DND-41 (cell line): ENCODE data around the gene LHFPL2.

Source experiments
- EZH2 ChIP-seq: IDR thresholded peaks from 3 replicates; pipeline ENCODE4 v1.6.1; 2012; ENCODE audit warnings: borderline replicate concordance, low read depth, mild to moderate bottlenecking, moderate library complexity, low read length, inconsistent platforms; ENCODE audit not compliant: severe bottlenecking
- TF ChIP-seq, protein P1 (sequence below): IDR thresholded peaks from 2 replicates; pipeline ENCODE4 v1.5.1; 2012; ENCODE audit warnings: borderline replicate concordance, low read length, moderate library complexity, mild to moderate bottlenecking; ENCODE audit not compliant: poor library complexity, severe bottlenecking; ENCODE audit errors: extremely low read depth

DNA sequence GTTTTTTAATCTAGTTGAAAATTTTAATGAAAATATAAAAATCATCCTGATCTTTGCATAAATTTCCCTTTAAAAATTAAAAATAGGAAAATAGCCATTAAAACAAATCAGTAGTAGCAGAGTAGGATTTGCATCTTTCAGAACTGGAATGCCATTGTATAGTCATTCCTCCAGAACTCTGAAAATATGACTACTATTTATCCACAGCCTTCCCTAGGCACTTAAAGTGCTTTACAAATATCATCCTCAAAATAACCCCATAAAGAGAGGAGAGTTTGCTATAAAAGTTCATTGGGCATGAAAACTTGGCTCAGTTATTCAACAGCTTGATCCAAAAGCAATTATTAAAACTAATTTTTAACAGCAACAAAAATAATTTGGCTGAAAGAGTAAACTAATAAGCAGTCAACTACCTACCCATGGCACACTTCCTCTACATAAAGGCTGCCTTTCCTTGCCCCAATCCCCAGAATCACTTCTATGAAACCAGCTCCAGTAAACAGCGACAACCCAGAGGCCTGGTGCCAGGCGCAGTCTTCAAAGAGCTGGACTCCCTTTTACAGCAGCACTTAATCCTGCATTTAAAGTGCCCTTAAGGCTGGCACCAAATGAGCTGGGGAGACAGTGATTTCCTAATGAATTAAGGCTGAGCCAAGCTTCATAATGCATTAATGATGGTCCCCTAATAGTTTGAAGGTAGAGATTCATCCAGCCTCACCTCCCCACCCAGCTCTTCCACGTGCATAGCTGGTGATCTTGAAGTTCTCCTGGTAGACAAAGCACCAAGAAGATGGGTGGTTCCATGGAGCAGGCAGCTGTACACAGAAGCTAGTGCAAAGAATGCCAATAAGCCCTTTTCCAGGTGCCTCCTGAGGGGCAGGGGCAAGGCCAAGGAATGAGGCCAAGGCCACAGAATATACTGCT is 36.1 kb downstream of the LHFPL2 start:
- TF ChIP-seq EZH2, result no peak
- TF ChIP-seq, protein P1, sequence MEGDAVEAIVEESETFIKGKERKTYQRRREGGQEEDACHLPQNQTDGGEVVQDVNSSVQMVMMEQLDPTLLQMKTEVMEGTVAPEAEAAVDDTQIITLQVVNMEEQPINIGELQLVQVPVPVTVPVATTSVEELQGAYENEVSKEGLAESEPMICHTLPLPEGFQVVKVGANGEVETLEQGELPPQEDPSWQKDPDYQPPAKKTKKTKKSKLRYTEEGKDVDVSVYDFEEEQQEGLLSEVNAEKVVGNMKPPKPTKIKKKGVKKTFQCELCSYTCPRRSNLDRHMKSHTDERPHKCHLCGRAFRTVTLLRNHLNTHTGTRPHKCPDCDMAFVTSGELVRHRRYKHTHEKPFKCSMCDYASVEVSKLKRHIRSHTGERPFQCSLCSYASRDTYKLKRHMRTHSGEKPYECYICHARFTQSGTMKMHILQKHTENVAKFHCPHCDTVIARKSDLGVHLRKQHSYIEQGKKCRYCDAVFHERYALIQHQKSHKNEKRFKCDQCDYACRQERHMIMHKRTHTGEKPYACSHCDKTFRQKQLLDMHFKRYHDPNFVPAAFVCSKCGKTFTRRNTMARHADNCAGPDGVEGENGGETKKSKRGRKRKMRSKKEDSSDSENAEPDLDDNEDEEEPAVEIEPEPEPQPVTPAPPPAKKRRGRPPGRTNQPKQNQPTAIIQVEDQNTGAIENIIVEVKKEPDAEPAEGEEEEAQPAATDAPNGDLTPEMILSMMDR, result no peak
